Choroid plexus epithelial cell (primary cell): ENCODE measurements around the gene PPP1R12B.
A peak's percentile ranks its signal among the peaks of the same experiment; 100 is the strongest.
"Not testable (repeated sequence)": the region's sequence is repeated elsewhere in the genome, so short reads cannot be mapped to it uniquely, and the experiment has no call there.

ENCODE experiments used
- DNase-seq: peaks from one replicate; pipeline ENCODE4 v3.0.0-alpha.2; 2010; ENCODE audit warnings: low read depth
- H3K4me3 ChIP-seq: 2 replicates; pipeline ENCODE4 v1.5.1; 2011; ENCODE audit warnings: low read depth, mild to moderate bottlenecking, control low read depth, low read length, moderate library complexity
- TF ChIP-seq, protein P1 (sequence below): conservative IDR thresholded peaks from 2 replicates; pipeline ENCODE4 v1.5.1; 2011; ENCODE audit warnings: low read depth, mild to moderate bottlenecking, control low read depth, inconsistent platforms, low read length, moderate library complexity

The PPP1R12B gene

DNA sequence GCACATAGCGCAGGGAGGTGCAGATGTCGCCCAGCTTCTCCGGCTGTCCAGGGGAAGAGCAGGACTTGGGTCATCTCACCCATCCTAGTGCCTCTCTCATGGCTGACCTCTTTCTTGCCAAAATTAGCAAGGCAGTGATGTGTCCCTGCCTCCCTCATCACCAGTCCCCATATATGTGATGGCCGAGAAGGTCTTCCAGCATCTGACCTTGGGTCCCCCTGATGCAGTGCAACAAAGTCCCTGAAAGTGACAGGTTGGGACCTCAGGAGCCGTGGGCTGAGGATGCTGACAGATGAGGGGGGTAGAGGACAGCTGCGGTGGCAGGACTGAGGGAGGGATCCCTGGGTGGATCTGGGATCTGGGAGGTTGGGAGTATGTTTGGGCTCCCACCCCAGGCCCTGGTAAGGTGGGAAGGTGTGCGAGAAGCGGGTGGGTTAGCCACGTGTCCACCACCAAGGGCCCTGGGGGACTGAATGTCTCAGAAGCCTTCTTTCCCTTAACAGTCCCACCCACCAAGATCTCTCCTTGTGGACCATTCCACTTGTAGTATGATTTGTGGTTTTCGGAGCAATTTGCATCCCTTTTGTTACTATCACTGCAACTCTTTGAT, 252.0 kb downstream of the PPP1R12B start:
- TF ChIP-seq, protein P1, sequence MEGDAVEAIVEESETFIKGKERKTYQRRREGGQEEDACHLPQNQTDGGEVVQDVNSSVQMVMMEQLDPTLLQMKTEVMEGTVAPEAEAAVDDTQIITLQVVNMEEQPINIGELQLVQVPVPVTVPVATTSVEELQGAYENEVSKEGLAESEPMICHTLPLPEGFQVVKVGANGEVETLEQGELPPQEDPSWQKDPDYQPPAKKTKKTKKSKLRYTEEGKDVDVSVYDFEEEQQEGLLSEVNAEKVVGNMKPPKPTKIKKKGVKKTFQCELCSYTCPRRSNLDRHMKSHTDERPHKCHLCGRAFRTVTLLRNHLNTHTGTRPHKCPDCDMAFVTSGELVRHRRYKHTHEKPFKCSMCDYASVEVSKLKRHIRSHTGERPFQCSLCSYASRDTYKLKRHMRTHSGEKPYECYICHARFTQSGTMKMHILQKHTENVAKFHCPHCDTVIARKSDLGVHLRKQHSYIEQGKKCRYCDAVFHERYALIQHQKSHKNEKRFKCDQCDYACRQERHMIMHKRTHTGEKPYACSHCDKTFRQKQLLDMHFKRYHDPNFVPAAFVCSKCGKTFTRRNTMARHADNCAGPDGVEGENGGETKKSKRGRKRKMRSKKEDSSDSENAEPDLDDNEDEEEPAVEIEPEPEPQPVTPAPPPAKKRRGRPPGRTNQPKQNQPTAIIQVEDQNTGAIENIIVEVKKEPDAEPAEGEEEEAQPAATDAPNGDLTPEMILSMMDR = no peak
- H3K4me3 ChIP-seq = no peak overlapping the region
- DNase-seq = no peak

DNA sequence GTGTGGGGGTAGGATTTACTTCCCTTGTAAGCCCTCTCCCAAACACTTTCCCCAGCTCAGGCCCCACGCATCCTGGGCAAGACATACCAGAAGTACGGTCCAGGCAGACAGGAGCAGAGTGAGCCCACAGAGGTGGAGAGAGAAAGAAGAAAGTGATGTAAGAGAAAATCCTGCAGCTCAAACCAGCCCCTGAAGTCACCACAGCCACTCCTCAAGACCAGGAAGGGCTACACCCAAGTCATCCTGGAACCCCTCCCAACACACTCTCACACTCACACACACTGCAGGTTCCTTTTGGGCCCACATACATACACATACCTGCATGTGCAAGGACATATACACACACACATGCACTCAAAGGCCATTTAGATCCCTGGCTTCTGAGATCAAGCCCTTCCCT, 254.9 kb downstream of the PPP1R12B start:
- TF ChIP-seq, protein P1 = no peak
- no peak for DNase-seq
- no peak overlapping the region for H3K4me3 ChIP-seq

DNA sequence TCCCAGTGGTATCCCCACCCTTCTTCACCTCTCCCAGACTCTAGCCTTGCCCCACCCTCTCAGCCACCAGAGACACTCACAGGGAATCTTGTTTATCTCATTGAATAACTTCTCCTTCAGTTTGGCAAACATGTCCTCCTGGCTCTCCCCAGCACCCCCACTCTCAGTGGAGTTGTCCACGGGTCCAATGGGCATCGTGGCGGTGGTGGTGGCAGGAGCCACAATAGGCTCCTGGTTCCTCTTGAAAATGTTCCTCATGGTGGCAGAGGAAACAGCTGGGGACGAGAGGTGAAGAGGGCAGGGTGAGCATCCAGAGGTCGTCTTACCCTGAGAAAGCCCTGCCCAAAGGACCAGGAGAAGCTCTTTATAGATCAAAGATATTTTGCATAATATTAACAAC, 257.0 kb downstream of the PPP1R12B start:
- TF ChIP-seq, protein P1 = no peak
- H3K4me3 ChIP-seq = no peak overlapping the region
- no peak for DNase-seq

DNA sequence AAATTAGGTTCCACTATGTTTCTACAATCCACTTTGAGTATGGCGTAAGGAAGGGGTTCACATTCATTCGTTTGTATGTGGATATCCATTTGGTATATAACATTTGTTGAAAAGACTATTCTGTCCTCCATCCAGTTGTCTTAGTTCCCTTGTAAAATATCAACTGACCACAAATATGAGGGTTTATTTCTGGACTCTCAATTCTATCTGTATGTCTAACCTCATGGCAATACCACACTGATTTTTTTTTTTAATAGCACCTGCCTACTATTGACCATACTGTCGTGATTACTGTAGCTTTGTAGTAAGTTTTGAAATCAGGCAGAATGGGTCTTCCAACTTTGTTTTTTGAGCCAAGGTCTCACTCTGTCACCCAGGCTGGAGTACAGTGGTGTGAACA, 263.5 kb downstream of the PPP1R12B start:
- DNase-seq, H3K4me3 ChIP-seq: not testable (repeated sequence)

DNA sequence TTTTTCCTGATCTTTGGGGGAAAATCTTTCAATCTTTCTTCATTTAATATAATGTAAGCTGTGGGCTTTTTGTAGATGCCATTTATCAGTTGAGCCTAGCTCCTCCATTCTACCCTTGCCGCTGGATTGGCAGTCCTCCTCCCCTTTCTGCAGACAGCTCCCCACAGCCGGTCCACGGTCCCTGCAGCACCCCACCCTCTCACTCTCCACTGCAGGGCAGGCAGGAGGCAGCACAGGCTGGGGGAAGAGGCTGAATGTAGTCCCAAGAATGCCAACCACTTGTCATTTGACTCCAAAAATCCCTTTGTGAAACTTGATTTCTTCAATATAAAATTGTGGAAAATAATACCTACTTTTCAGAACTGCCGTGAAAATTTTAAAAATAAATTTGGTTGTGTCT, 265.1 kb downstream of the PPP1R12B start:
- no peak for DNase-seq
- TF ChIP-seq, protein P1 = no peak
- no peak overlapping the region for H3K4me3 ChIP-seq

DNA sequence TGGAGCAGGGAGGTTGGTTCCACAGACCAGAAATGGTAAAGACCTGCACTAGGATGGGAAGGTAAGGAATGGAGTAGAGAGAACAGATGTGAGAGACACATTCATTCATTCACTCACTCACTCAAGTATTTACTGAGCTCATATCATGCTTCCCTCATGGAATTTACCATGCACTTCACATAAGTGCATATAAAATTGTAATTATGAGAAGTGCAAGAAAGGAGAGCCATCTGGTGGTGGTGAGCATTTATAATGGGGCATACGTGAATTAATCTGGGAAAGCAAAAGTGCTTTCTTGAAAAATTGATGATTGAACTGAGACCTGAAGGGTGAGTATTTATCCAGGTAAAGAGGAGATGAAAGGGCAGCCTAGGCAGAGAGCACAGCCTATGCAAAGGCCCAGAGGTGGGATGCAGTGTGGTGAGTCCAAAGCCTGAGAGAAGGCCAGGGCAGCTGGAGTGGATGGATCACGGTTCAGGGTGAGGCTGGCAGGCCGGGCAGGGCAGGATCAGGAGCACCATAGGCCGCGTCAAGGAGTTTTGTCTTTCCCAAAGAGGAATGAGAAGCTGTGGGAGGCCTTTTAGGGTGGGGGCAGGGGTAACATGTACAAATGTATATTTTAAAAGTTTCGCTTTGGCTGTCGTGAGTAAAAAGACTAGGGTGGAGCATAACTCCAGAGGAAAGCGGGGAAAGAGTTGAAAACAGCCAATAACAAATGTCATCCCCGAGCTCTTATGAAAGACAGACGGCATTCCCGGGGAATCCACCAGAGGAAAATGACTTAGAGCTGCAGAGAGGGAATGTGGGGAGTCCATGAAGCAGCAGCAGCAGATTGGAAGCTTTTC, 266.1 kb downstream of the PPP1R12B start:
- peak; percentile 40 for DNase-seq
- TF ChIP-seq, protein P1 = peak; percentile 35
- not testable (repeated sequence) for H3K4me3 ChIP-seq

DNA sequence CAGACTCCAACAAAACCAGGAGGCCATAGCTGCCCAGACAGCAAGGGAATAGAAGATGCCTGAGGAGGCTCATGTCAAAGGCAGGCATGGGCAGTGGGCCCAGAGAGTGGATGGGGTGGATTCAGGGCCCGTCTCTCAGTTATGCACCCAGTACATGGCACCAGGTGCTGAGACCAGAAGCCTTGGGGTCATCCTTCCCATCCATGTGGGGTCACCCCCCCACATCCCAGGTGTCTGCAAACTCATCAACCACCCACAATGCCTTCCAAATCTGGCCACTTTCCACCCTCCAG, 266.7 kb downstream of the PPP1R12B start:
- DNase-seq, H3K4me3 ChIP-seq: not testable (repeated sequence)

DNA sequence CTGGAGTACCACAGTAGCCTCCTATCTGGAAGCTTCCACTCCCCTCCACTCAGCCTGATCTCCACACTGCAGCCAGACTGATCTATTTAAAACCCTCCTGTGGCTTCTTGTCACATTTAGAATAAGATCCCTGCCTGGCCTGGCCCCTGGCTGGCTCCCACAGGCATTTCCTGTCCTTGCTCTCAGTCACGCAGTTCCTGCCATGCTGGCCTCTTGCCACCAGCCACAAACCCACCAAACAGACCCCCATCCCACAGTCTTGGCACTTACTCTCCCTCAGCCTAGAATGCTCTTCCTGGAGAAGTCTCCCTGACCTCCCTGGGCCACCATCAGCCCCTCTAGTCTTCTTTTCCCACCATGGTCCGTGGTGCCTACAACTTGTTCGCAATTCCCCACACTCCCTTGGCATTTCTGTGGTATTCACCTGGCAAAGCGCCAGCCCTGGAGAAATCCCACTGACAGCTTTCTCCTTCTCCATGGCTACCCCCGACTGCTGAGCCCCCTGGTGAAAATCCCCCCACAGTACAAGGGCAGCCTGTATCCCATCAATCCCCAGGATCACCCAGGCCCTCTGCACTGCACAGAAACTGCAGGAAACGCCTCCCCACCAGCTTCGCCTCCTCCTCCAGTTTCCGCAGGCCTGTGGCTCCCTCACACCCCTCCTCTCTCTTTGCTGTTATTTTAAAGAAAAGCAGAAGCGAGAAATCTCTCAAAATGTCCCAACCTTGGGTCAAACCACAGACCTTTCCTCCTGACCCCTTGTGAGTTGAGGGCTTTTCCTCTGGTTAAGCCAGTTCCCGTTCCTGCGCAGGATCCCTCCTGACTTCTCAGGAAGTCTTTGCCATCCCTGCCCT, 267.2 kb downstream of the PPP1R12B start:
- H3K4me3 ChIP-seq = no peak overlapping the region
- peak; percentile 59 for DNase-seq
- TF ChIP-seq, protein P1 = no peak
